ENCODE measurements around the gene MB21D2. TPM values are rescaled to one million over a fixed set of nuclear protein-coding genes. Genes with fewer than 3 reads are reported as not detected.

MB21D2 gene
- total RNA-seq, 4 donors from 2014 or later = 0.72 to 3.6 (median 2.8) TPM

- no peak overlapping the region for H3K4me3 ChIP-seq
- no peak for TF ChIP-seq POLR2A (IDR thresholded peaks at IDR 0.05)
- TF ChIP-seq, protein P1, sequence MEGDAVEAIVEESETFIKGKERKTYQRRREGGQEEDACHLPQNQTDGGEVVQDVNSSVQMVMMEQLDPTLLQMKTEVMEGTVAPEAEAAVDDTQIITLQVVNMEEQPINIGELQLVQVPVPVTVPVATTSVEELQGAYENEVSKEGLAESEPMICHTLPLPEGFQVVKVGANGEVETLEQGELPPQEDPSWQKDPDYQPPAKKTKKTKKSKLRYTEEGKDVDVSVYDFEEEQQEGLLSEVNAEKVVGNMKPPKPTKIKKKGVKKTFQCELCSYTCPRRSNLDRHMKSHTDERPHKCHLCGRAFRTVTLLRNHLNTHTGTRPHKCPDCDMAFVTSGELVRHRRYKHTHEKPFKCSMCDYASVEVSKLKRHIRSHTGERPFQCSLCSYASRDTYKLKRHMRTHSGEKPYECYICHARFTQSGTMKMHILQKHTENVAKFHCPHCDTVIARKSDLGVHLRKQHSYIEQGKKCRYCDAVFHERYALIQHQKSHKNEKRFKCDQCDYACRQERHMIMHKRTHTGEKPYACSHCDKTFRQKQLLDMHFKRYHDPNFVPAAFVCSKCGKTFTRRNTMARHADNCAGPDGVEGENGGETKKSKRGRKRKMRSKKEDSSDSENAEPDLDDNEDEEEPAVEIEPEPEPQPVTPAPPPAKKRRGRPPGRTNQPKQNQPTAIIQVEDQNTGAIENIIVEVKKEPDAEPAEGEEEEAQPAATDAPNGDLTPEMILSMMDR (IDR thresholded peaks at IDR 0.05) = no peak
- DNase-seq = no peak
- no peaks in the 10 kb centered on the region for H3K4me1 ChIP-seq
- H3K36me3 ChIP-seq = no peaks in the 10 kb centered on the region
- H3K9me3 ChIP-seq = no peaks in the 10 kb centered on the region
- intact Hi-C loops (cut with DNase I) = no loop called here
- H3K27ac ChIP-seq = no peak overlapping the region
- 69 to 81% methylated on average over 9 of the region's 9 CpGs for WGBS, 2 donors
- no peaks in the 10 kb centered on the region for H3K27me3 ChIP-seq
Observed at GRCh38 chr3:192929755-192930547, 12.3 kb upstream of the MB21D2 start.

- no peaks in the 10 kb centered on the region for H3K4me1 ChIP-seq
- H3K4me3 ChIP-seq = no peak overlapping the region
- no peak overlapping the region for H3K27ac ChIP-seq
- no peaks in the 10 kb centered on the region for H3K27me3 ChIP-seq
- intact Hi-C loops (cut with DNase I) = no loop called here
- H3K36me3 ChIP-seq = no peaks in the 10 kb centered on the region
- DNase-seq = no peak
- TF ChIP-seq, protein P1 (IDR thresholded peaks at IDR 0.05) = no peak
- no peak for TF ChIP-seq POLR2A (IDR thresholded peaks at IDR 0.05)
- H3K9me3 ChIP-seq = no peaks in the 10 kb centered on the region
- 39 to 46% methylated on average over 2 of the region's 2 CpGs for WGBS, 2 donors
Observed at GRCh38 chr3:192929146-192929545, 11.5 kb upstream of the MB21D2 start.

DNA sequence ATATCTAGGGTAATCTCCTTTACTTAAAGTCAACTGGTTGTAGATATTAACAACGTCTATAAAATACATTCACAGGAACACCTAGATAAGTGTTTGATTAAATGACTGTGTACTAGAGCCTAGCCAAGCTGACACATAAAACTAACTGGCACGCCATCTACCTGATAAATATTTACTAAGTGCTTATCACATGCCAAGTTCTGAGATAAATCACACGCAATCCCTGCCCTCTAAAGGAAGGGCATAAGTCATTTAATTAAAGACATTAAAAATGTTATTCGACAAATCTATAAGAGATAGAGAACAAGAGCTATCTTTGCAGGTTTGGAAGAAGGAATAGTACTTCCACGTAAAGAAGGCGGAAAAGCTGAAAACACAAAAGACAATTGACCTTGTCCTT lies 11.1 kb upstream of the MB21D2 start:
- no peaks in the 10 kb centered on the region for H3K9me3 ChIP-seq
- intact Hi-C loops (cut with DNase I) = no loop called here
- TF ChIP-seq, protein P1 (IDR thresholded peaks at IDR 0.05) = no peak
- no peak for TF ChIP-seq POLR2A (IDR thresholded peaks at IDR 0.05)
- no peak overlapping the region for H3K27ac ChIP-seq
- H3K27me3 ChIP-seq = no peaks in the 10 kb centered on the region
- H3K4me3 ChIP-seq = no peak overlapping the region
- H3K4me1 ChIP-seq = no peaks in the 10 kb centered on the region
- no peaks in the 10 kb centered on the region for H3K36me3 ChIP-seq
- DNase-seq = no peak
- WGBS, 2 donors = 42 to 69% methylated on average over 5 to 6 of the region's 6 CpGs

- no peaks in the 10 kb centered on the region for H3K36me3 ChIP-seq
- H3K27me3 ChIP-seq = no peaks in the 10 kb centered on the region
- H3K27ac ChIP-seq = no peak overlapping the region
- TF ChIP-seq POLR2A (IDR thresholded peaks at IDR 0.05) = no peak
- TF ChIP-seq, protein P1 (IDR thresholded peaks at IDR 0.05) = no peak
- no peaks in the 10 kb centered on the region for H3K4me1 ChIP-seq
- H3K9me3 ChIP-seq = no peaks in the 10 kb centered on the region
- no peak overlapping the region for H3K4me3 ChIP-seq
- intact Hi-C loops (cut with DNase I) = no loop called here
- no peak for DNase-seq
Observed at GRCh38 chr3:192928016-192928415, 10.4 kb upstream of the MB21D2 start.

GRCh38 chr3:192927016-192927415 lies 9.4 kb upstream of the MB21D2 start:
- Histone ChIP-seq H3K4me1 (no peaks in the 10 kb centered on the region), H3K27ac (no peak overlapping the region), H3K4me3 (no peak overlapping the region), H3K9me3 (no peaks in the 10 kb centered on the region), H3K36me3 (no peaks in the 10 kb centered on the region), H3K27me3 (no peaks in the 10 kb centered on the region)
- intact Hi-C loops (cut with DNase I) = no loop called here
- 66 to 76% methylated on average over 3 of the region's 3 CpGs for WGBS, 2 donors
- TF ChIP-seq, protein P1 (IDR thresholded peaks at IDR 0.05) = no peak
- no peak for TF ChIP-seq POLR2A (IDR thresholded peaks at IDR 0.05)
- no peak for DNase-seq

Measured in esophagus squamous epithelium (tissue), 5 donors.